HUES64 (cell line): ENCODE results near the gene ATXN1.

Experiments used
- H3K27ac ChIP-seq: 2 replicates; pipeline ENCODE4 v1.7.0; 2013; ENCODE audit warnings: low read depth, low read length, inconsistent platforms
- H3K27me3 ChIP-seq: 2 replicates; pipeline ENCODE4 v1.6.1; 2013; ENCODE audit warnings: mild to moderate bottlenecking, low read length; ENCODE audit not compliant: insufficient read depth
- H3K36me3 ChIP-seq: 2 replicates; pipeline ENCODE4 v1.6.1; 2013; ENCODE audit warnings: mild to moderate bottlenecking, low read length; ENCODE audit not compliant: insufficient read depth
- H3K4me1 ChIP-seq: 2 replicates; pipeline ENCODE4 v1.6.1; 2013; ENCODE audit warnings: mild to moderate bottlenecking, low read length, moderate library complexity; ENCODE audit not compliant: insufficient read depth
- H3K4me3 ChIP-seq: 2 replicates; pipeline ENCODE4 v1.5.1; 2013; ENCODE audit warnings: mild to moderate bottlenecking, low read length, moderate library complexity
- H3K9ac ChIP-seq: 2 replicates; pipeline ENCODE4 v1.6.1; 2013; ENCODE audit warnings: mild to moderate bottlenecking, low read depth, low read length
- H3K9me3 ChIP-seq: 2 replicates; pipeline ENCODE4 v1.6.1; 2013; ENCODE audit warnings: low read depth, low read length; ENCODE audit not compliant: insufficient read depth
- WGBS: fragments of 150-250, 120-280 bp; methylation state at CpG from one replicate; pipeline ENCODE4 v1.1.7; 2013; ENCODE audit warnings: missing lambda C conversion rate; 5-methylcytosine and 5-hydroxymethylcytosine counted together

Gene ATXN1

DNA sequence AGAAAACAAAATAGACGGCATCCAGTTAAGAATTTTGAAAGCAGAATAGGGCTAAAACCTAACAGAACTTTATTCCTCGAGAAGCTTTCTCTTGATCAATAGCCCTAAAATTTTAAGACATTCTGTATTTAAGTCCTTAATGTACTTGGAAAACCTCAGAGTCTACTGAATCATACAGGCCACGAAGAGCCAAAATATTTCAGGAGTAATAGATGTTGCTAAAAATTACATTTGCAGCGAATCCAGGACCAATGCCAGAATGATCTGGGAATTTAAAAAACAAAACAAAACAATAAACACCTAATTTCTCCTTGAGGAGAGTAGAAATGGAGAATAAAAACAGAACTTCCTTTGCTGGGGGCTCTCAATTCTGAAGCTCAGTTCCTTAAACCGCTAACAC is 23.3 kb downstream of the ATXN1 start:
- no peak overlapping the region for H3K27ac ChIP-seq
- no peaks in the 10 kb centered on the region for H3K9me3 ChIP-seq
- H3K9ac ChIP-seq: no peak overlapping the region
- WGBS: 84% methylated on average over 4 of the region's 5 CpGs
- H3K27me3 ChIP-seq: no peaks in the 10 kb centered on the region
- H3K4me1 ChIP-seq: peaks cover 17% of the 10 kb centered on the region
- no peaks in the 10 kb centered on the region for H3K36me3 ChIP-seq
- no peak overlapping the region for H3K4me3 ChIP-seq

DNA sequence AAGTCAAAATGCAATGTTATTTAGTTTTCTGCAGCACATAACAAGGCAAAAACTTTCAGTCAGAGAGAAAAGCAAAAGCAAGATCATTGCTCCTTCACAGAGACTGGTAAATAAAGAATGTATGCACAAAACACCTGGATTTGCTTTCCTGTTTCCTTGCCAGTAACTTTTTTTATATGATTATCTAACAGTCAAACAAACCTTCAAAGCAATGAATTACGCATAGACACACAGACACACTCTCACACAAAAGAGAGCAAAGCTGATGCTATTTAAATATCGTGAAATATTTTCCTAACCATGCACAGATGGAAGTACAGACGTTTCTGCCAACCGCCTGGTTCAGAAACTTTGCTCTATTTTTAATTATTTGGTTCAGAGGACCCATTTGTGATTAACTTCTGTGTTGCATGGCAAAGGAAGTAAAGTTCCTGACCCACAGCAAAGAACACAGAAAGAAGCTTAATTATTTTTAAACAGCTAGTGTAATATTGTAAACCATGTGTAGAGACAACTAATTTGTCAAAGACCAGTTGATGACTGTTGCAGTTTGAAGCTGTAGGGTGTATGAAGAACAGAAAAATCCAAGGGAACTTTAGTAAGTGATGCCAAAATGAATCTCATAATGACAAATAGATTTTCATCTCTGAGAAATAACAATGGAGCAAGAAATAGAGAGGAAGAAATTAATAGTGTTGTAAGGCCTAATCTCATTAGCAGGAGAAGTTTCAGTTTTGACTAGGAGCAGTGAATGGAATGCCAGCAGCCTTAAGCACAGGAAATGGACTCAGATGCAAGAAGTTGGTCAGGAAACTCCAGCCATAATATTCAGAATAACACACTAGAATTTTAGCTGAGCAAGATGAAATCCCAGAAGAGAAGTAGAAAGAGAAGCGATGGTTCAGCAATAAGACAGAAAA is 24.1 kb downstream of the ATXN1 start:
- Histone ChIP-seq H3K4me3 (no peak overlapping the region), H3K36me3 (no peaks in the 10 kb centered on the region), H3K27me3 (no peaks in the 10 kb centered on the region), H3K27ac (no peak overlapping the region), H3K4me1 (peaks cover 17% of the 10 kb centered on the region), H3K9me3 (no peaks in the 10 kb centered on the region), H3K9ac (no peak overlapping the region)
- 86% methylated on average over 5 of the region's 5 CpGs for WGBS

DNA sequence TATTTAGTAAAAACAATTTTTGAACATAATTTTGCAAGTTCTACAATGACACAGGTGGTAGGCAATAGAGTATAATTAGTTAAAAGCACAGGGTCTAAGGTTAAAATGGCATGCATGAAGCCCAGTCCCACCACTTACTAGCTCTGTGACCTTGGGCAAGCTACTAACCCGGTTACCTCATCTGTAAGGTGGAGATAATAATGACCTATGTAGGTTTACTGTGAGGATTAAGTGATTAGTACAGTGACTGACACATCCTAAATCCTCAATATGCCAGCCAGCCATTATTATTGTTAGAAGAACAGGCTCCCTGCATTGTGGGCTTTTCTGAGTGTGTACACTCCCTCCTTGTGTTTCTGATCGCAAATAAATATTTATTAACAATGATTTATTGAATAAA is 26.2 kb downstream of the ATXN1 start:
- 100% methylated on average over 1 of the region's 2 CpGs for WGBS
- H3K27me3 ChIP-seq: no peaks in the 10 kb centered on the region
- peaks cover 17% of the 10 kb centered on the region for H3K4me1 ChIP-seq
- H3K9ac ChIP-seq: no peak overlapping the region
- H3K27ac ChIP-seq: no peak overlapping the region
- H3K4me3 ChIP-seq: no peak overlapping the region
- H3K9me3 ChIP-seq: no peaks in the 10 kb centered on the region
- H3K36me3 ChIP-seq: no peaks in the 10 kb centered on the region

DNA sequence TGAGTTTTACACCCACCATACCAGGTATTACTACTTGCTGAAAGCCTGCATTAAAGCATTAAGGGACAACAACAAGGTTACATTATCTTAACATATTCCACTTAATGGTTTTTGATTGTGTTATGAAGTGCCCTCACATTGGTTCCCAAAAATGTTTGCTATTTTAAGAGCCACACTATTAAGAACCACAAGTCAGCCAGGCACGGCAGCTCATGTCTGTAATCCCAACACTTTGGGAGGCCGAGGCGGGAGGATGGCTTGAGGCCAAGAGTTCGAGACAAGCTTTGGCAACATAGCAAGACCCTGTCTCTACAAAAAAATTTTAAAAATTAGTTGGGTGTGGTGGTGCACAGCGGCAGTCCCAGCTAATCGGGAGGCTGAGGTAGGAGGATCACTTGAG is 28.2 kb downstream of the ATXN1 start:
- Histone ChIP-seq H3K4me3 (no peak overlapping the region), H3K36me3 (no peaks in the 10 kb centered on the region), H3K4me1 (peaks cover 15% of the 10 kb centered on the region), H3K9ac (no peak overlapping the region), H3K27me3 (no peaks in the 10 kb centered on the region), H3K27ac (no peak overlapping the region), H3K9me3 (no peaks in the 10 kb centered on the region)
- 98% methylated on average over 6 of the region's 6 CpGs for WGBS

DNA sequence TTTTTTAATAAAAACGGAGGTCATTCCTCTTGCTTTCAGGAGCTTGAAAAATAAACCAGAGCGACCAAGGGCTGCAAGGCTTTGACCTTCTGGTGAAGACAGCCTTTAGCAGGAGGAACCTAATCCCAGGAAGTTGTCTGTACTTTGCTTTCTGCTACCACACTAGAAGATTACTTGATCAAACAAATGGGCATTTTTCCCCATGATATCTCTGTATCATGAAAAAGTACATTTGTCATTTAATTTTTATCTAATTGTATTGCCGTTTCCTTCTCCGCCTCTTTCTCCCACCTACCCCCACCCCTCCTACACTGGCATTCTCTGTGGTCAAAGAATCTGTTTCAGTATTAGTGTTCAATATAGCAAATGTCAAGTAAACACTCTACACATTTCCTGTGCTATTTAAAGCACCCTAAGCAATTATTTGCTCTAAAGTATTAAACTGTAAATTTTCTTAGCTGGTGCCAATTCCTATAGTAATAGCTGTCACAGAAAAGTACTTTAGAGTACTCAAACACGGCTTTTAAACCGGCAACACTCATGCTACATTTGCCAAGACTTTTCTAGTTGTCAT is 29.7 kb downstream of the ATXN1 start:
- Histone ChIP-seq H3K36me3 (no peaks in the 10 kb centered on the region), H3K9me3 (no peaks in the 10 kb centered on the region), H3K4me3 (no peak overlapping the region), H3K9ac (no peak overlapping the region), H3K4me1 (no peaks in the 10 kb centered on the region), H3K27ac (no peak overlapping the region), H3K27me3 (no peaks in the 10 kb centered on the region)
- 88% methylated on average over 6 of the region's 6 CpGs for WGBS

DNA sequence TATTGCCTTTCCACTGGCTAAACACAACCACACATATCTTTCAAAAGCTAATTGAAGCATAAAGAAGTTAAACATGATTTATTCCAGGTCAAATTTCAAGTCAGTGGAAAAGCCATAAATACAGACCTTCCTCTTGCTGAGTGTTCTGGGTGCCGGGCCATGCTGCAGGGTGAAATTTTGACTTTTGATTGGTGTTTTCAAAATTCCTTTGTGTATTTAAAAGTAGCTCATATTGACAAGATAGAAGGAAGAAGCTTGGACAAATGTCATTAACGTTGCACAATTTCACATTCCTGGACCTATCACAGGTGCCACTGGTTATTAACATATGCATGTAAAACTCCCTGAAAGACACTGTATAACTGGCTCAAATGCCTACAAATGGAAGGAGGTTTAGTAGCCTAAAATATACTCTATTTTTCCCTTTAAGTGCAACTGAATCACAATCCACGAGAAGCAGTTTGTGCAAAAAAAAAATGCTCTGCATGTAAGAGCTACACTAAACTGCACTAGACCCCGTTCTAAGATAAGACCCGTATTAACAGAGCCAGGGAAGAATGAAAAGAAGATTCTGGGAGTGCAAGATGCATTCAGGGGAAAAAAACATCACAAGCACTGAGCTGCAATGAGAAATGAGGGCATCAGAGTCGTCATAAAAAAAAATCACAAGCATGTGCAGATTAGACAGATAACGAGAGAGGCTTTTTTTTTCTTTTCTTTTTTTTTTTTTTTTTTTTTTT is 30.4 kb downstream of the ATXN1 start:
- H3K4me3 ChIP-seq: no peak overlapping the region
- no peaks in the 10 kb centered on the region for H3K4me1 ChIP-seq
- 95% methylated on average over 6 of the region's 7 CpGs for WGBS
- H3K36me3 ChIP-seq: no peaks in the 10 kb centered on the region
- no peaks in the 10 kb centered on the region for H3K27me3 ChIP-seq
- H3K9ac ChIP-seq: no peak overlapping the region
- H3K27ac ChIP-seq: no peak overlapping the region
- H3K9me3 ChIP-seq: no peaks in the 10 kb centered on the region

DNA sequence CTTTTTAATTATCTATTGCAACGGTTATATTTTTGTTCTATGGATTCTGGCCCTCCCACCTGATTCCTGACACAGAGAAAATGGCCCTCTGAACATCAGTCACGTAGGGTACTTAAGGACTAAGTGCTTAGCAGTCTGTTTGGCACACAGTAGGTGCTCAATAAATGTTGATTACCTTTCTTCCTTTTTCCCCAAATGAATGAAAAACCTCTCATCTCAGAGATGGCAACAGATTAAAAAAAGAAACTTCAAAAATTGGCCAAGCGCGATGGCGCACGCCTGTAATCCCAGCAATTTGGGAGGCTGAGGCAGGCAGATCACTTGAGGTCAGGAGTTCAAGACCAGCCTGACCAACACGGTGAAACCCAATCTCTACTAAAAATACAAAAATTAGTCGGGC is 31.5 kb downstream of the ATXN1 start:
- no peaks in the 10 kb centered on the region for H3K36me3 ChIP-seq
- no peak overlapping the region for H3K9ac ChIP-seq
- no peaks in the 10 kb centered on the region for H3K9me3 ChIP-seq
- 95% methylated on average over 8 of the region's 8 CpGs for WGBS
- H3K27ac ChIP-seq: no peak overlapping the region
- H3K4me3 ChIP-seq: no peak overlapping the region
- 0 out of 2 replicates have a peak, but pooled peaks cover 6% of the 10 kb centered on the region for H3K4me1 ChIP-seq
- H3K27me3 ChIP-seq: no peaks in the 10 kb centered on the region

DNA sequence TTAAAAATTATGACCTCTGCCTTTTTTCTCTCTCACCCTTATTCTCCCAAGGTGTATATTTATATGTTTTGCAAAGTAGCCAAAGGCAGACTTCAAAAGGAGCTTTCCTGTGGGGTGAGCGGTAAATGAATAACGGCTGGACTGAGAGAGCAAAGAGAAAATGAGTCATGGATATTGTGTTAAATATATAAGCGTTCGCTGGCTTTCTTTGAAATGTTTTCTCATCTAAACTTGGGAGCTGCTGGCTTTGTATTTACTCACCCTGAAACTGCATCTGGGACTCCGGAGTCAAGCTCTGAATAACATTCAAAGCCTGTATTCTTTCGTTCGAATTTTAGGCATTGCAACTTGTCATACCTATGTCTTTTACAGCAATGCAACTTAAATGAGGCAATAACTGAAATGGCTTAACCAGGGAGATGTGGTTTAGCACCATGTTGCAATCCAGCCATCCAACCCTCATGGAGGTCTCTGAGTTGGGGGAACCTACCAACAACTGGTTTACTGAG is 32.0 kb downstream of the ATXN1 start:
- peaks cover 11% of the 10 kb centered on the region for H3K4me1 ChIP-seq
- WGBS: 85% methylated on average over 7 of the region's 7 CpGs
- no peak overlapping the region for H3K9ac ChIP-seq
- no peaks in the 10 kb centered on the region for H3K9me3 ChIP-seq
- no peak overlapping the region for H3K27ac ChIP-seq
- no peak overlapping the region for H3K4me3 ChIP-seq
- no peaks in the 10 kb centered on the region for H3K36me3 ChIP-seq
- H3K27me3 ChIP-seq: no peaks in the 10 kb centered on the region

DNA sequence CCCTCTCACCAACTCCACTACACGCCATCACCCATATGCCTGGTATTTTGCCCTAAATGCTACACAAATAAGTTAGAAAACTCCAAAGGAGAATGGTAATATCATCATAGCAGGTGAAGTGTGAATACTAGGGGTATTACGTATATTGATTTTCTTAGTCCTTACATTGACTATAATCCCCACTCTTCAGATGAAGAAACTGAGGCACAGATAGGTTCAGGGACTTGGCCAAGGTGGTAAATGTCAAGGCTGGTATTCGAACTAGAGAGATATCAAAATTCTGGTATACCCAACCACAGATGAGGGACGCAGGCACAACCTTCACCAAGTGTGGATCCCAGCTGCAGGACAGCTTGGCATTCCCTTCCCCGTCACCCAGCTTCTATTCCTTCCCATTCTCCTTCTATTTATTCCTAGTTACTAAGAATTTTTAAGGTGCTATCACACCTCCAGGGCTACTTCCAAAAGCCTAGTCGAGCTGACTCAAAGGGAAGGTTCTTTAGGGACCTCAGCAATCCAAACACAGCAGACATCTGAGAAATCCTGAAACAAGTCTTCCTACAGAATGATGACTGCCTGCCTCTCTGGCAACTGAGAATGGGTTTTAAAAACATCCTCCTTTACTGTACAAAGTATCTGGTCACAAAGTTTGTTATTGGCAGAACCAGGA is 32.6 kb downstream of the ATXN1 start:
- Histone ChIP-seq H3K36me3 (no peaks in the 10 kb centered on the region), H3K4me1 (peaks cover 16% of the 10 kb centered on the region), H3K9ac (no peak overlapping the region), H3K4me3 (no peak overlapping the region), H3K9me3 (no peaks in the 10 kb centered on the region), H3K27ac (no peak overlapping the region), H3K27me3 (no peaks in the 10 kb centered on the region)
- WGBS: 92% methylated on average over 5 of the region's 6 CpGs

DNA sequence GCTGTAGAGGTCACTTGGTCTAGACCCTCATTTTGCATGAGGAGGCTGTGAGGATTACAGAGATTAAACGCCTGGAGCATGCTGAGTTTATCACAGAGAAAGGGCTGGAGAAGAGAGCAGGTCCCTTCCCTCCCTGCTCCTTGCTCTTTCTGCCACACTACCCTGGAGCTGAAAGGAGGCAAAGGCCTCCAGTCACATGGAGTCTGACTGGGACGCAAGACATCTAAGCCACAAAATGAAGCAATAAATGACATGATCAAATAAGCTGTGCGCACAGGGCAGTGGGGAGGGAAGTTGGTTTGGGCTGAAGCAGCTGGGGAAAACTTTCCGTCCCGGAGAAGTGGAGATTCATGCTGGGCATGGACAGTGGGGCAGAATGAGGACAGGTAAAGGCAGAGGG is 33.3 kb downstream of the ATXN1 start:
- Histone ChIP-seq H3K27me3 (no peaks in the 10 kb centered on the region), H3K9me3 (no peaks in the 10 kb centered on the region), H3K9ac (no peak overlapping the region), H3K4me3 (no peak overlapping the region), H3K36me3 (no peaks in the 10 kb centered on the region), H3K27ac (no peak overlapping the region), H3K4me1 (peaks cover 23% of the 10 kb centered on the region)
- WGBS: 90% methylated on average over 5 of the region's 5 CpGs
